Measurements from ENCODE around the gene REM1. TPM values are rescaled to one million over a fixed set of nuclear protein-coding genes. Genes with fewer than 3 reads are reported as not detected.
"Not testable (repeated sequence)": the region's sequence is repeated elsewhere in the genome, so short reads cannot be mapped to it uniquely, and the experiment has no call there.

The REM1 gene
- total RNA-seq, 1 experiment from 2014 or later, result not detected

DNA sequence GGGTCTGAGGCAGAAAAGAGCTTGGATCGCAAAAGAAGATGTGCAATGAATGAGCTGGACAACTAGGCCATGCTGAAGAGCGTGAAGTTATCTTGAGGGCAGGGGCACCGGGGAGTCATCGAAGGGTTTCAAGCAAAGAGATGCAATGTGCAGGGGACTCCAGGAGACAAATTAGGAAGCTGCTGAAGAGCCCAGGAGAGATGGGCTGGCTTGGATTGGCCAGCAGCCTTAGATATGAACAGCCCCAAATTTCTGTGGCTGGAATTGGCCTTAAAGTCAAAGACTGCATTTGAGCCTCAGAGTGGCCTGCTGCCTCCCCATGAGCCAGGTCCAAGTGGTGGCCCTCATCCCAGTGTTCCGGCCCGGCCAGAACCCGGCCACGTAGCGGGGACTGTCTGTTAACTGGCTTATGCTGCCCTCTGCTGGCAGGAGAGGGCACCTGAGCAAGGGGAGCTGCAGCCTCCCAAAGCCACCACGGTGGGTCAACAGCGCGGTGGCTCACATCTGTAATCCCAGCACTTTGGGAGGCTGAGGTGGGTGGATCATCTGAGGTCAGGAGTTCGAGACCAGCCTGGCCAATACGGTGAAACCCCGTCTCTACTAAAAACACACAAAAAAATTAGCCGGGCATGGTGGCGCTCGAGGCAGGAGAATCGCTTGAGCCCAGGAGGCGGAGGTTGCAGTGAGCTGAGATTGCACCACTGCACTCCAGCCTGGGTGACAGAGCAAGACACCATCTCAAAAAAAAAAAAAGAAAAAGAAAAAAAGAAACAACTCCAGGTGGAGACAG, 28.0 kb downstream of the REM1 start:
- POLR2A ChIA-PET, result interaction anchor here (0.6 to 1.4 kb wide), 3 partner anchors 9 to 62 kb away, joined by 3 to 5 read pairs (median 4); partner anchors contain the start of gene DEFB123

DNA sequence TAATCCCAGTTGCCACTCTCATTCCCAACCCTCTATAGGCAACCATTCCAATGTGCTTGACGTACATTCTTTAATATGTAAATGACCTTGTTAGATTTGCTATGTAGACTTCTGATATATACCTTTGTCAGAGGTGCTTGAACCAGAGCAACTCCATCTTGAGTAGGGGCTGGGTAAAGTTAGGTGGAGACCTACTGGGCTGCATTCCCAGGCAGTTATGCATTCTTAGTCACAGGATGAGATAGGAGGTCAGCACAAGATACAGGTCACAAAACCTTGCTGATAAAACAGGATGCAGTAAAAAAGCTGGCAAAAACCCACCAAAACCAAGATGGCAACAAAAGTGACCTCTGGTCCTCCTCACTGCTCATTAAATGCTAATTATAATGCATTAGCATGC, 30.8 kb downstream of the REM1 start:
- BruUV-seq (replicated peaks), result no TSS peak
- CTCF ChIA-PET, result no interaction called here
- DNase-seq (ENCODE audit: low read depth, low spot score), result no peak
- Histone ChIP-seq H3K27ac (ENCODE audit: low read length) (no peak overlapping the region), H3K4me3 (ENCODE audit: low read depth in 2 of 2, low read length in 2 of 2) (no peak overlapping the region), H3K4me1 (ENCODE audit: control insufficient read depth, insufficient read depth, low read length) (no peaks in the 10 kb centered on the region), H3K36me3 (ENCODE audit: control insufficient read depth, insufficient read depth, low read length) (no peaks in the 10 kb centered on the region), H3K9me3 (ENCODE audit: control insufficient read depth, insufficient read depth, low read depth, low read length) (no peaks in the 10 kb centered on the region), H3K27me3 (ENCODE audit: control insufficient read depth, insufficient read depth, low read length) (no peaks in the 10 kb centered on the region)
- intact Hi-C loops (cut with micrococcal nuclease; ENCODE audit: unreplicated experiment), result no loop called here
- ATAC-seq, result no peak
- TF ChIP-seq, protein P1, sequence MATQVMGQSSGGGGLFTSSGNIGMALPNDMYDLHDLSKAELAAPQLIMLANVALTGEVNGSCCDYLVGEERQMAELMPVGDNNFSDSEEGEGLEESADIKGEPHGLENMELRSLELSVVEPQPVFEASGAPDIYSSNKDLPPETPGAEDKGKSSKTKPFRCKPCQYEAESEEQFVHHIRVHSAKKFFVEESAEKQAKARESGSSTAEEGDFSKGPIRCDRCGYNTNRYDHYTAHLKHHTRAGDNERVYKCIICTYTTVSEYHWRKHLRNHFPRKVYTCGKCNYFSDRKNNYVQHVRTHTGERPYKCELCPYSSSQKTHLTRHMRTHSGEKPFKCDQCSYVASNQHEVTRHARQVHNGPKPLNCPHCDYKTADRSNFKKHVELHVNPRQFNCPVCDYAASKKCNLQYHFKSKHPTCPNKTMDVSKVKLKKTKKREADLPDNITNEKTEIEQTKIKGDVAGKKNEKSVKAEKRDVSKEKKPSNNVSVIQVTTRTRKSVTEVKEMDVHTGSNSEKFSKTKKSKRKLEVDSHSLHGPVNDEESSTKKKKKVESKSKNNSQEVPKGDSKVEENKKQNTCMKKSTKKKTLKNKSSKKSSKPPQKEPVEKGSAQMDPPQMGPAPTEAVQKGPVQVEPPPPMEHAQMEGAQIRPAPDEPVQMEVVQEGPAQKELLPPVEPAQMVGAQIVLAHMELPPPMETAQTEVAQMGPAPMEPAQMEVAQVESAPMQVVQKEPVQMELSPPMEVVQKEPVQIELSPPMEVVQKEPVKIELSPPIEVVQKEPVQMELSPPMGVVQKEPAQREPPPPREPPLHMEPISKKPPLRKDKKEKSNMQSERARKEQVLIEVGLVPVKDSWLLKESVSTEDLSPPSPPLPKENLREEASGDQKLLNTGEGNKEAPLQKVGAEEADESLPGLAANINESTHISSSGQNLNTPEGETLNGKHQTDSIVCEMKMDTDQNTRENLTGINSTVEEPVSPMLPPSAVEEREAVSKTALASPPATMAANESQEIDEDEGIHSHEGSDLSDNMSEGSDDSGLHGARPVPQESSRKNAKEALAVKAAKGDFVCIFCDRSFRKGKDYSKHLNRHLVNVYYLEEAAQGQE (IDR thresholded peaks at IDR 0.05; ENCODE audit: insufficient read depth in 1 of 2, low read depth in 2 of 2, low read length in 1 of 2), result no peak
- TF ChIP-seq POLR2AphosphoS5 (IDR thresholded peaks at IDR 0.05; ENCODE audit: low read depth, low read length) (no peak), TCF7L2 (IDR thresholded peaks at IDR 0.05; ENCODE audit: low read depth, low read length) (no peak), SIN3A (IDR thresholded peaks at IDR 0.05; ENCODE audit: borderline replicate concordance, insufficient read depth, low read depth, low read length) (no peak)
- TF ChIP-seq, protein P2, sequence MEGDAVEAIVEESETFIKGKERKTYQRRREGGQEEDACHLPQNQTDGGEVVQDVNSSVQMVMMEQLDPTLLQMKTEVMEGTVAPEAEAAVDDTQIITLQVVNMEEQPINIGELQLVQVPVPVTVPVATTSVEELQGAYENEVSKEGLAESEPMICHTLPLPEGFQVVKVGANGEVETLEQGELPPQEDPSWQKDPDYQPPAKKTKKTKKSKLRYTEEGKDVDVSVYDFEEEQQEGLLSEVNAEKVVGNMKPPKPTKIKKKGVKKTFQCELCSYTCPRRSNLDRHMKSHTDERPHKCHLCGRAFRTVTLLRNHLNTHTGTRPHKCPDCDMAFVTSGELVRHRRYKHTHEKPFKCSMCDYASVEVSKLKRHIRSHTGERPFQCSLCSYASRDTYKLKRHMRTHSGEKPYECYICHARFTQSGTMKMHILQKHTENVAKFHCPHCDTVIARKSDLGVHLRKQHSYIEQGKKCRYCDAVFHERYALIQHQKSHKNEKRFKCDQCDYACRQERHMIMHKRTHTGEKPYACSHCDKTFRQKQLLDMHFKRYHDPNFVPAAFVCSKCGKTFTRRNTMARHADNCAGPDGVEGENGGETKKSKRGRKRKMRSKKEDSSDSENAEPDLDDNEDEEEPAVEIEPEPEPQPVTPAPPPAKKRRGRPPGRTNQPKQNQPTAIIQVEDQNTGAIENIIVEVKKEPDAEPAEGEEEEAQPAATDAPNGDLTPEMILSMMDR (IDR thresholded peaks at IDR 0.05), result no peak
- POLR2A ChIA-PET, result interaction anchor here (0.6 kb wide), 1 partner anchor 14 kb away, joined by 7 read pairs; no protein-coding TSS in a partner anchor
- in situ Hi-C loops (cut with HindIII; ENCODE audit: low pct_unique_long_range_greater_than_20kb, low sequenced_read_pairs), result no loop called here

More for the DNA sequence above, 28.0 kb downstream of the REM1 start:
- intact Hi-C loops (cut with micrococcal nuclease; ENCODE audit: unreplicated experiment), result loop anchor here (1.0 to 2.0 kb wide), 2 partner anchors 43 to 90 kb away; no protein-coding TSS in a partner anchor
- H3K36me3 ChIP-seq (ENCODE audit: control insufficient read depth, insufficient read depth, low read length); H3K4me1 ChIP-seq (ENCODE audit: control insufficient read depth, insufficient read depth, low read length); BruUV-seq (replicated peaks); H3K27ac ChIP-seq (ENCODE audit: low read length); H3K4me3 ChIP-seq (ENCODE audit: low read depth in 2 of 2, low read length in 2 of 2); H3K9me3 ChIP-seq (ENCODE audit: control insufficient read depth, insufficient read depth, low read depth, low read length); in situ Hi-C loops (cut with HindIII; ENCODE audit: low pct_unique_long_range_greater_than_20kb, low sequenced_read_pairs); H3K27me3 ChIP-seq (ENCODE audit: control insufficient read depth, insufficient read depth, low read length): not testable (repeated sequence)
- TF ChIP-seq, protein P2 (IDR thresholded peaks at IDR 0.05), result peak; percentile 100
- DNase-seq (ENCODE audit: low read depth, low spot score) (peak; percentile 73), ATAC-seq (peak; percentile 98)
- CTCF ChIA-PET, result interaction anchor here (0.5 to 3.6 kb wide), 27 partner anchors 8 to 1967 kb away, joined by 3 to 138 read pairs (median 5); partner anchors contain the start of genes DEFB123, DEFB124 and REM1

All from Panc1 (cell line).